Prostate gland (tissue), 2 donors: Measurements from ENCODE around the gene BRAT1.

Source experiments
- CTCF ChIP-seq, 4 experiments: fragments of 200-600 bp in 2 of 4; fragments of 450-650 bp in 2 of 4; sonication (generic) in 2 of 4; IDR thresholded peaks; 1 replicate in 3 of 4; 2 replicates in 1 of 4; pipeline ENCODE4 v1.5.1; 2016 to 2019; ENCODE audit warnings: antibody characterized with exemption in 4 of 4, mild to moderate bottlenecking in 2 of 4, moderate library complexity in 2 of 4
- POLR2A ChIP-seq: fragments of 450-650 bp; IDR thresholded peaks from one replicate; pipeline ENCODE4 v1.6.1; 2016; ENCODE audit warnings: antibody characterized with exemption, mild to moderate bottlenecking

- no peak for TF ChIP-seq CTCF (IDR thresholded peaks at IDR 0.05)
- TF ChIP-seq POLR2A = no peak
Observed at GRCh38 chr7:2601907-2602306, 46.6 kb upstream of the BRAT1 start.
